ENCODE measurements around the gene SCUBE1.

DNA sequence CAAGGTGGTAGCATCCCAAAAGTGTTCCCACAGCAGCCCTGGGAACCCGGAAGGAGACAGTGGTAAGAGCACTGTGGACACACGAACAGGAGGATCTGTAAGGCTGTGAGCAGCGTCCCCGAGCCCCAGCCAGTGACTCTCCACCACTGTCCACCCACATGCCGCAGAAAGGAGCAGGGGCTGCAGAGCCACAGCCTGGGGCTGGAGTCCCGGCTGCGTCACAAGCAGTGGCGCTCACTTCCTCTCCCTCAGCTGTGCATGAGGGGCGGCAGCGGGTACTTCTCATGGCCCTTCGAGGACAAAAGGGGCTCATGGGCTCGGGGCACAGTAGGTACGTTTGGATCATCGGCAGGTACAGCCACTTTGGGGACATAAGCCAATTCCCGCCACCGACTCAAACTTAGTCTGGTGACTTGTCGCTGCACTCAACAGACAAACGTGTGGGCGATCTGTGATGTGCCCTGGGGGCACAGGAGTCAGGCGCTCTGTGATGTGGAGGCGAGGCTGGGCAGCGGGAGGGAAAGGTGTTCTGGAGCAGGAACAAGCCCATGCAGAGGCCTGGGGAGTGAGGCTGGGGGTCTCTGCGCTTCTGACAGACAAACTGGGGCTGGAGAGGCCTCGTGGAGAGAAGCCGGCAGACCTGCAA is 68.5 kb downstream of the SCUBE1 start:
- TF ChIP-seq EZH2 (IDR thresholded peaks at IDR 0.05; ENCODE audit: low read depth, unreplicated experiment) (no peak), ZNF331 (CRISPR knock-in tag; IDR thresholded peaks at IDR 0.05; ENCODE audit: low read depth) (no peak)
- TF ChIP-seq, protein P1, sequence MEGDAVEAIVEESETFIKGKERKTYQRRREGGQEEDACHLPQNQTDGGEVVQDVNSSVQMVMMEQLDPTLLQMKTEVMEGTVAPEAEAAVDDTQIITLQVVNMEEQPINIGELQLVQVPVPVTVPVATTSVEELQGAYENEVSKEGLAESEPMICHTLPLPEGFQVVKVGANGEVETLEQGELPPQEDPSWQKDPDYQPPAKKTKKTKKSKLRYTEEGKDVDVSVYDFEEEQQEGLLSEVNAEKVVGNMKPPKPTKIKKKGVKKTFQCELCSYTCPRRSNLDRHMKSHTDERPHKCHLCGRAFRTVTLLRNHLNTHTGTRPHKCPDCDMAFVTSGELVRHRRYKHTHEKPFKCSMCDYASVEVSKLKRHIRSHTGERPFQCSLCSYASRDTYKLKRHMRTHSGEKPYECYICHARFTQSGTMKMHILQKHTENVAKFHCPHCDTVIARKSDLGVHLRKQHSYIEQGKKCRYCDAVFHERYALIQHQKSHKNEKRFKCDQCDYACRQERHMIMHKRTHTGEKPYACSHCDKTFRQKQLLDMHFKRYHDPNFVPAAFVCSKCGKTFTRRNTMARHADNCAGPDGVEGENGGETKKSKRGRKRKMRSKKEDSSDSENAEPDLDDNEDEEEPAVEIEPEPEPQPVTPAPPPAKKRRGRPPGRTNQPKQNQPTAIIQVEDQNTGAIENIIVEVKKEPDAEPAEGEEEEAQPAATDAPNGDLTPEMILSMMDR (conservative IDR thresholded peaks at IDR 0.05; ENCODE audit: low read depth in 2 of 2) = no peak
